Vagina (tissue), 2 donors: ENCODE data around the gene SLC35F5.

Experiments
- CTCF ChIP-seq, 3 experiments: fragments of 450-650 bp in 2 of 3; fragments of 200-600 bp in 1 of 3; sonication (generic) in 1 of 3; IDR thresholded peaks; one replicate each; pipeline ENCODE4 v1.5.1; 2017 to 2019; ENCODE audit warnings: antibody characterized with exemption in 3 of 3, mild to moderate bottlenecking in 2 of 3, moderate library complexity in 2 of 3
- POLR2A ChIP-seq, 2 donors: fragments of 450-650 bp; IDR thresholded peaks; one replicate each; pipeline ENCODE4 v1.6.1; 2017; ENCODE audit warnings: antibody characterized with exemption in 2 of 2, mild to moderate bottlenecking in 2 of 2, moderate library complexity in 2 of 2
- POLR2AphosphoS5 ChIP-seq, 2 donors: sonication (generic); formaldehyde crosslinking; IDR thresholded peaks; one replicate each; pipeline ENCODE4 v1.9.0; 2017; ENCODE audit warnings: antibody characterized with exemption in 2 of 2, mild to moderate bottlenecking in 2 of 2, low read depth in 1 of 2; ENCODE audit not compliant: insufficient read depth in 1 of 2

GRCh38 chr2:113723411-113723810 lies 33.0 kb downstream of the SLC35F5 start:
- TF ChIP-seq CTCF (IDR thresholded peaks at IDR 0.05) (no peak), POLR2A (IDR thresholded peaks at IDR 0.05) (no peak), POLR2AphosphoS5 (IDR thresholded peaks at IDR 0.05; ENCODE audit: insufficient read depth in 1 of 2, low read depth in 1 of 2) (no peak)
